ENCODE results near the gene CEP95.
"Not testable (repeated sequence)": the region's sequence is repeated elsewhere in the genome, so short reads cannot be mapped to it uniquely, and the experiment has no call there.

- TF ChIP-seq, protein P1, sequence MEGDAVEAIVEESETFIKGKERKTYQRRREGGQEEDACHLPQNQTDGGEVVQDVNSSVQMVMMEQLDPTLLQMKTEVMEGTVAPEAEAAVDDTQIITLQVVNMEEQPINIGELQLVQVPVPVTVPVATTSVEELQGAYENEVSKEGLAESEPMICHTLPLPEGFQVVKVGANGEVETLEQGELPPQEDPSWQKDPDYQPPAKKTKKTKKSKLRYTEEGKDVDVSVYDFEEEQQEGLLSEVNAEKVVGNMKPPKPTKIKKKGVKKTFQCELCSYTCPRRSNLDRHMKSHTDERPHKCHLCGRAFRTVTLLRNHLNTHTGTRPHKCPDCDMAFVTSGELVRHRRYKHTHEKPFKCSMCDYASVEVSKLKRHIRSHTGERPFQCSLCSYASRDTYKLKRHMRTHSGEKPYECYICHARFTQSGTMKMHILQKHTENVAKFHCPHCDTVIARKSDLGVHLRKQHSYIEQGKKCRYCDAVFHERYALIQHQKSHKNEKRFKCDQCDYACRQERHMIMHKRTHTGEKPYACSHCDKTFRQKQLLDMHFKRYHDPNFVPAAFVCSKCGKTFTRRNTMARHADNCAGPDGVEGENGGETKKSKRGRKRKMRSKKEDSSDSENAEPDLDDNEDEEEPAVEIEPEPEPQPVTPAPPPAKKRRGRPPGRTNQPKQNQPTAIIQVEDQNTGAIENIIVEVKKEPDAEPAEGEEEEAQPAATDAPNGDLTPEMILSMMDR (conservative IDR thresholded peaks at IDR 0.05 in 1 of 2, IDR thresholded peaks at IDR 0.05 in 1 of 2; ENCODE audit: low read depth in 1 of 2, low read length in 2 of 2) = not testable (repeated sequence)
- TF ChIP-seq EZH2 (IDR thresholded peaks at IDR 0.05; ENCODE audit: low read length, missing control alignments) = not testable (repeated sequence)
These were observed 47.0 kb upstream of the CEP95 start for GRCh38 chr17:64459818-64460217.
